Mesendoderm (in vitro differentiated cells): ENCODE results near the gene ATMIN.

ENCODE experiments used
- DNase-seq: peaks from one replicate; pipeline ENCODE4 v3.0.0; 2013
- H2AK5ac ChIP-seq: 2 replicates; pipeline ENCODE4 v1.6.1; 2013; ENCODE audit warnings: low read length, inconsistent platforms
- H2BK120ac ChIP-seq: 2 replicates; pipeline ENCODE4 v1.6.1; 2013; ENCODE audit warnings: low read depth, mild to moderate bottlenecking, low read length, moderate library complexity, mixed read lengths
- H2BK15ac ChIP-seq: replicated peaks from 2 replicates; pipeline ENCODE4 v1.6.1; 2013; ENCODE audit warnings: low read depth, mild to moderate bottlenecking, moderate library complexity
- H2BK5ac ChIP-seq: 2 replicates; pipeline ENCODE4 v1.6.1; 2013; ENCODE audit warnings: low read length, inconsistent platforms
- H3K18ac ChIP-seq: 2 replicates; pipeline ENCODE4 v1.6.1; 2013; ENCODE audit warnings: mild to moderate bottlenecking, low read length, mixed read lengths
- H3K23ac ChIP-seq: one replicate; pipeline ENCODE4 v1.6.1; 2013; ENCODE audit warnings: low read length
- H3K27ac ChIP-seq: 2 replicates; pipeline ENCODE4 v1.5.1; 2013; ENCODE audit warnings: low read depth, mild to moderate bottlenecking, inconsistent platforms, low read length, moderate library complexity
- H3K27me3 ChIP-seq: 2 replicates; pipeline ENCODE4 v1.6.1; 2013; ENCODE audit warnings: low read length, control low read depth, mild to moderate bottlenecking, inconsistent platforms; ENCODE audit not compliant: insufficient read depth, poor library complexity
- H3K36me3 ChIP-seq: 2 replicates; pipeline ENCODE4 v1.6.1; 2013; ENCODE audit warnings: low read length, inconsistent platforms; ENCODE audit not compliant: control insufficient read depth, insufficient read depth
- H3K4ac ChIP-seq: one replicate; pipeline ENCODE4 v1.6.1; 2013; ENCODE audit warnings: low read depth, mild to moderate bottlenecking, low read length, moderate library complexity
- H3K4me1 ChIP-seq: 2 replicates; pipeline ENCODE4 v1.6.1; 2013; ENCODE audit warnings: low read depth, low read length, inconsistent platforms; ENCODE audit not compliant: control insufficient read depth
- H3K4me2 ChIP-seq: 2 replicates; pipeline ENCODE4 v1.6.1; 2013; ENCODE audit warnings: low read length
- H3K4me3 ChIP-seq: 2 replicates; pipeline ENCODE4 v1.5.1; 2013; ENCODE audit warnings: mild to moderate bottlenecking, low read length
- H3K56ac ChIP-seq: one replicate; pipeline ENCODE4 v1.6.1; 2013; ENCODE audit warnings: low read length
- H3K79me1 ChIP-seq: 2 replicates; pipeline ENCODE4 v1.6.1; 2013; ENCODE audit warnings: low read length, inconsistent platforms
- H3K79me2 ChIP-seq: 2 replicates; pipeline ENCODE4 v1.6.1; 2013; ENCODE audit warnings: mild to moderate bottlenecking, low read length; ENCODE audit not compliant: control insufficient read depth, insufficient read depth
- H3K9ac ChIP-seq: 2 replicates; pipeline ENCODE4 v1.6.1; 2013; ENCODE audit warnings: low read length, inconsistent platforms
- H4K5ac ChIP-seq: one replicate; pipeline ENCODE4 v1.6.1; 2013; ENCODE audit warnings: low read length
- H4K8ac ChIP-seq: one replicate; pipeline ENCODE4 v1.6.1; 2013; ENCODE audit warnings: low read depth, mild to moderate bottlenecking, control low read depth, low read length, moderate library complexity
- WGBS: extraction: QIAGEN DNeasy Blood & Tissue Kit; methylation state at CpG from one replicate; pipeline ENCODE4 v1.1.7; 2013; ENCODE audit warnings: low lambda C conversion rate, missing lambda C conversion rate; ENCODE audit not compliant: insufficient coverage; ENCODE audit errors: extremely low coverage; 5-methylcytosine and 5-hydroxymethylcytosine counted together

ATMIN gene

DNA sequence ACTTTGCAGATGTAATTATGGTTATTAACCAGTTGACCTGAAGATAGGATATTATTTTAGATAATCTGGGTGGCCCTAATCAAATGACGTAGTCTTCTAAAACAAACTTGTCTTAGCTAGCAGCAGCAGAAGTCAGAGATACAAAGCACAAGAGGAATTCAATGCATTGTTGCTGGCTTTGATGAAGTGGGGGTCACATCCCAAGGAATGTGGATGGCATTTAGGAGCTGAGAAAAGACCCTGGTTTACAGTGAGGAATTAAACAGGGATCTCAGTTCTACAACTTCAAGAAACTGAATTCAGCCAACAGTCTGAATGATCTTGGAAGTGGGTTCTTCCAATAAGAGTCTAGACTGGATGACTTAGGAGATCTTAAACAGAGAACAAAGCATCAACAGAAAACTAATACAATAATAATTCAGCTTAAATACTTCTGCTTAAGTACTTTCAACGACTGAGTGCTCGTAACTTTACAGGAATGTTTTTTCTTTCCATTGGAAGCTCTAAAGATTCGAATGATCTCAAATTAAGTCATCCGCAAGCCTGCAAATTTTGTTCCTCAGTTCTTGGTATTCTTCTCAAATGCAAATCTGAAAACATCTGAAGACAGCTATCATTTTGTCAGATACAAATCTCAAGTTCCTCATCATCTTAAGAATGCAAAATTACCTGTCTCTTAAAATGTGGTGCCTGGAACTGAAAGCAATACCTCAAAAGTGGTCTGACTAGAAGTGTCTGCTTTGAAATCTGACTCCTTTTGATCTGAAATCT, 38.1 kb downstream of the ATMIN start:
- Histone ChIP-seq H4K8ac (no peak overlapping the region), H2BK5ac (no peak overlapping the region), H3K36me3 (no peaks in the 10 kb centered on the region), H3K4ac (no peak overlapping the region), H2BK120ac (no peak overlapping the region), H2AK5ac (no peak overlapping the region), H3K4me1 (no peaks in the 10 kb centered on the region), H3K27me3 (no peaks in the 10 kb centered on the region), H4K5ac (no peak overlapping the region), H3K79me1 (no peaks in the 10 kb centered on the region), H3K27ac (no peak overlapping the region), H3K56ac (no peak overlapping the region), H3K4me3 (no peak overlapping the region), H3K9ac (no peak overlapping the region), H3K18ac (no peak overlapping the region), H3K79me2 (no peaks in the 10 kb centered on the region), H3K23ac (no peak overlapping the region), H2BK15ac (no peak overlapping the region), H3K4me2 (no peak overlapping the region)
- DNase-seq, result peak; percentile 60
- no CpG with 5 or more reads among the region's 5 CpGs for WGBS

DNA sequence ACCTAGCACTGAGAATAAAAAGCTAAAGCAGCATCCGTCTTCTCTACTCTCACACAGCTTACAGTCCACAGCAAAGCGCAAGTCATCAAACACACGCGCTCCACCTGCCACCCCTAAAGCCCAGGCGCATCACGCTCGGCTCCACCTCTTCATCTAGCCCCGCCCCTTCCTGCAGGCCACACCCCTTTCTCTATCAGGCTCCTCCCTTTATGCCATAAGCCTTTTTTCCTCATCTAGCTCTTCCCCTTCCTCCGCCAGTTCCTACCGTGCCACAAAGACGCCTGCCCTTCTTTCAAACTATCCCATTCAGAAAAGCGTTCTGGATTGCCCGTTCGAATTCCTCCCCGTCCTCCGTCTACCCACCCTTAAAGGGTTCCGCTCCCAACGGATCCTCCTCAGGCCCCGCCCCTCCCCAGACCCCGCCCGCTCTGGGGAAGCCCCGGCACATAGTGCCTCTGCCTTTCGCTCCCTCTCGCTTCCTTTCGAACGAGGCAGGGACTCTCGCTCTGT, 41.0 kb downstream of the ATMIN start:
- no peak overlapping the region for H2BK120ac ChIP-seq
- peak overlapping the region; percentile 57 for H3K4me2 ChIP-seq
- no peak for DNase-seq
- no peaks in the 10 kb centered on the region for H3K4me1 ChIP-seq
- peak overlapping the region; percentile 87 for H3K56ac ChIP-seq
- H3K27ac ChIP-seq, result no peak overlapping the region
- no peak overlapping the region for H3K23ac ChIP-seq
- H3K36me3 ChIP-seq, result no peaks in the 10 kb centered on the region
- no peak overlapping the region for H4K5ac ChIP-seq
- H2BK5ac ChIP-seq, result peak overlapping the region; percentile 62
- no CpG with 5 or more reads among the region's 27 CpGs for WGBS
- H3K4ac ChIP-seq, result no peak overlapping the region
- no peak overlapping the region for H2BK15ac ChIP-seq
- H3K9ac ChIP-seq, result peak overlapping the region; percentile 71
- H3K27me3 ChIP-seq, result no peaks in the 10 kb centered on the region
- no peak overlapping the region for H4K8ac ChIP-seq
- no peaks in the 10 kb centered on the region for H3K79me1 ChIP-seq
- no peaks in the 10 kb centered on the region for H3K79me2 ChIP-seq
- no peak overlapping the region for H2AK5ac ChIP-seq
- peak overlapping the region; percentile 89 for H3K4me3 ChIP-seq
- H3K18ac ChIP-seq, result no peak overlapping the region

DNA sequence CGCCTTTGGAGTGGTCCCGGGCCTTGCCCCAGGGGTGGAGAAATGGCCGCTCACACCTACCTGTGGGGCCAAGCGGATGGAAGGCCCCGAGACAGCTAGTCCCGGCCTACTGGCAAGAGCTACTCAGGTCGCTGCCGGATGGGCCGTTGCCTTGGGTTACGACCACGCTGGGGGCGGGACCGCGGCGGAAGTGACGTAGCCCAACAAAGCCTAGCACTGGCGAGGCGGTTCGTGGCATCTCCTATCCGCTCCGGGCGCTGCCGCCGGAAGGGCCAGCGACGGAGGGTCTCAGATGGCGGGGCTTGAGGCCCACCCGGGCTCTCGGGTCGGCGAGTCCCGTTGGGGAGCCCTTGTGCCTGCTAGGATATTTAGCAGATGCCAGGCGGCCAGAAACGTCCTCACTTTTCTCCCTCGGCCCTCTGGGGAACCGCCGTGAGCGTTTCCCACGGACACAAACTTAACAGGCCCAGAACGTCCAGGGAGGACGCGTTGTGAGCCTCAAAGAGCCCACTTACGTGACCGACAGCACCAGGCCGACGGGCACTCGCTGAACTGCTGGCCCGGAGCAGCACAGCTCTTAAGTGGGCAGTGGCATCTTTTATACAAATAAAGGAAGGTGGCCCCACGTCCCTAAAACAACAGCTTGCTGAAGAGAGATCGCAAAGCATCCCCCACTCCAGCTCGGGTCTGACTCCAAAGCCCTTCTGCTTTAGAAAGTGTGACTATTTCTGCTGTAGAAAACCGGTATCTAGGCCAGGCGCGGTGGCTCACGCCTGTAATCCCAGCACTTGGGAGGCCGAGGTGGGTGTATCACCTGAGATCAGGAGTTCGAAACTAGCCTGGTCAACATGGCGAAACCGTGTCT, 41.7 kb downstream of the ATMIN start, which contains the start of gene C16orf46:
C16orf46 (minus strand) TSS at position 163 of the 865 bp plus-strand sequence. CDS start 13,283 bp downstream, outside the sequence.
- no peak within 1 kb of the TSS for H4K5ac ChIP-seq
- H2BK5ac ChIP-seq, result peak within 1 kb of the TSS; percentile 62
- H3K79me1 ChIP-seq, result no peaks in the 10 kb centered on the region
- peak within 1 kb of the TSS; percentile 64 for H3K4ac ChIP-seq
- H3K23ac ChIP-seq, result no peak within 1 kb of the TSS
- peak; percentile 98 for DNase-seq
- no peak within 1 kb of the TSS for H2BK15ac ChIP-seq
- no peaks in the 10 kb centered on the region for H3K36me3 ChIP-seq
- H3K4me2 ChIP-seq, result peak within 1 kb of the TSS; percentile 83
- H3K79me2 ChIP-seq, result no peaks in the 10 kb centered on the region
- H3K27me3 ChIP-seq, result no peaks in the 10 kb centered on the region
- H2AK5ac ChIP-seq, result no peak within 1 kb of the TSS
- peak within 1 kb of the TSS; percentile 89 for H3K4me3 ChIP-seq
- peak within 1 kb of the TSS; percentile 92 for H3K56ac ChIP-seq
- WGBS, result no CpG with 5 or more reads among the region's 59 CpGs
- H3K9ac ChIP-seq, result peak within 1 kb of the TSS; percentile 76
- no peak within 1 kb of the TSS for H2BK120ac ChIP-seq
- H3K18ac ChIP-seq, result peak within 1 kb of the TSS; percentile 34
- H3K27ac ChIP-seq, result peak within 1 kb of the TSS; percentile 39
- no peaks in the 10 kb centered on the region for H3K4me1 ChIP-seq
- no peak within 1 kb of the TSS for H4K8ac ChIP-seq

DNA sequence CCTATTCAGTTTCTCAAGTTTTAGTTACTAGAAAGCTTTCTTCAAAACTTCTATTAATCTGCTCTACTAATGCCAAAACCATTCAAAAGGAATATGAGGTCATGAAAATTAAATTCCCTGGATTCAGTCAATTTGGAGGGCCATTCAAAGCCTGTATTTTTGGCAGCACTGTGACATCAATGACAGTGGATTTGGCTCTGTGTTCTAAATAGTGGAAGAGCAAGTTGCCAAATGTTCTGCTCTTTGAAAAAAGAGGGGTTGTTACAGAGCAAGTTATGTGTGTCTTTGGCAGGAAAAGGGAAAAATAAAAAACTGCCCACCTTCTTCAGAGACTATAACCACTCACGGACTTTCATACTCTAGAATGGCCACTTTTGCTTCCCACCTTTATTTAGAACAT, 44.6 kb downstream of the ATMIN start:
- Histone ChIP-seq H3K23ac (no peak overlapping the region), H3K4me1 (no peaks in the 10 kb centered on the region), H3K9ac (no peak overlapping the region), H2BK120ac (no peak overlapping the region), H3K18ac (no peak overlapping the region), H2BK5ac (no peak overlapping the region), H2AK5ac (no peak overlapping the region), H3K79me2 (no peaks in the 10 kb centered on the region), H3K4me3 (no peak overlapping the region), H3K56ac (no peak overlapping the region), H3K27me3 (no peaks in the 10 kb centered on the region), H3K36me3 (no peaks in the 10 kb centered on the region), H3K27ac (no peak overlapping the region), H4K5ac (no peak overlapping the region), H2BK15ac (no peak overlapping the region), H3K4ac (no peak overlapping the region), H3K79me1 (no peaks in the 10 kb centered on the region), H4K8ac (no peak overlapping the region), H3K4me2 (no peak overlapping the region)
- WGBS, result no CpG with 5 or more reads among the region's 1 CpG
- DNase-seq, result no peak

DNA sequence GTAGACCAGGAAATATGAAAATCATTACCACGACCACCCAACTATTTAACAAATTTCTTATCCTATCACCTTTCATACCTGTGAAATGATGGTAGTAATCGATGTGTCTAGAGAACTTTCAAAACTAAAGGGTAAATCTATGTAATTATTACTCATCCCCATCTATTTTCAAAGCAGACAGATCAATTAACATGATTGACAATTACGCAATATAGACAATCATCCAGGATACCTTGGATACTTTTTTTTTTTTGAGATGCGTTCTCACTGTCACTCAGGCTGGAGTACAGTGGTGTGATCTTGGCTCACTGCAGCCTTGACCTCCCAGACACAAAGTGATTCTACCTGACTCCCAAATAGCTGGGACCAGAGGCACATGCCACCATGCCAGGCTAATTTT, 45.4 kb downstream of the ATMIN start:
- no peak overlapping the region for H2BK120ac ChIP-seq
- no peak overlapping the region for H2BK15ac ChIP-seq
- H3K27ac ChIP-seq, result no peak overlapping the region
- no peaks in the 10 kb centered on the region for H3K4me1 ChIP-seq
- H3K79me1 ChIP-seq, result no peaks in the 10 kb centered on the region
- H3K56ac ChIP-seq, result no peak overlapping the region
- H4K5ac ChIP-seq, result no peak overlapping the region
- no peaks in the 10 kb centered on the region for H3K36me3 ChIP-seq
- H3K4me2 ChIP-seq, result no peak overlapping the region
- H3K9ac ChIP-seq, result no peak overlapping the region
- no CpG with 5 or more reads among the region's 4 CpGs for WGBS
- H2BK5ac ChIP-seq, result no peak overlapping the region
- no peak for DNase-seq
- no peaks in the 10 kb centered on the region for H3K79me2 ChIP-seq
- no peaks in the 10 kb centered on the region for H3K27me3 ChIP-seq
- H3K18ac ChIP-seq, result no peak overlapping the region
- H2AK5ac ChIP-seq, result no peak overlapping the region
- H3K4me3 ChIP-seq, result no peak overlapping the region
- no peak overlapping the region for H4K8ac ChIP-seq
- no peak overlapping the region for H3K23ac ChIP-seq
- H3K4ac ChIP-seq, result no peak overlapping the region
